Neural cell (in vitro differentiated cells): ENCODE results near the gene BAZ2A. TPM values are rescaled to one million over a fixed set of nuclear protein-coding genes. Genes with fewer than 3 reads are reported as not detected.
A peak's percentile ranks its signal among the peaks of the same experiment; 100 is the strongest.

ENCODE experiments used
- H2AFZ ChIP-seq: fragments of 200-600, 300-800 bp; sonication (generic), shearing (Covaris generic); 2 replicates; pipeline ENCODE4 v1.6.0; 2014; ENCODE audit warnings: low read depth, mild to moderate bottlenecking, antibody characterized with exemption, low read length, moderate library complexity
- H3F3A ChIP-seq: fragments of 200-600 bp; shearing (Covaris generic); 2 replicates; pipeline ENCODE4 v1.6.1; 2016; ENCODE audit warnings: mild to moderate bottlenecking, moderate library complexity, mixed read lengths, antibody characterized with exemption, low read length; ENCODE audit not compliant: insufficient read depth, poor library complexity, severe bottlenecking
- H3K27ac ChIP-seq: fragments of 200-600, 300-800 bp; sonication (generic), shearing (Covaris generic); 2 replicates; pipeline ENCODE4 v1.5.1; 2014; ENCODE audit warnings: mild to moderate bottlenecking, low read length, moderate library complexity
- H3K27me3 ChIP-seq: fragments of 300-800, 200-600 bp; sonication (generic), shearing (Covaris generic); 2 replicates; pipeline ENCODE4 v1.6.0; 2014; ENCODE audit warnings: mild to moderate bottlenecking, low read depth, low read length, moderate library complexity; ENCODE audit not compliant: insufficient read depth
- H3K36me3 ChIP-seq: fragments of 300-800, 200-600 bp; sonication (generic), shearing (Covaris generic); 2 replicates; pipeline ENCODE4 v1.5.1; 2014; ENCODE audit warnings: mild to moderate bottlenecking, antibody characterized with exemption, low read length, moderate library complexity; ENCODE audit not compliant: insufficient read depth
- H3K4me2 ChIP-seq: fragments of 300-800, 200-600 bp; sonication (generic), shearing (Covaris generic); 2 replicates; pipeline ENCODE4 v1.6.0; 2014; ENCODE audit warnings: mild to moderate bottlenecking, low read length
- H3K4me3 ChIP-seq: fragments of 300-800, 200-600 bp; sonication (generic), shearing (Covaris generic); 2 replicates; pipeline ENCODE4 v1.5.1; 2014; ENCODE audit warnings: mild to moderate bottlenecking, low read length, moderate library complexity
- H3K79me2 ChIP-seq: fragments of 200-600 bp; shearing (Covaris generic); replicated peaks from 2 replicates; pipeline ENCODE4 v1.6.0; 2014; ENCODE audit warnings: mild to moderate bottlenecking, low read length, moderate library complexity; ENCODE audit not compliant: insufficient read depth
- H3K9ac ChIP-seq: fragments of 300-800, 200-600 bp; sonication (generic), shearing (Covaris generic); 2 replicates; pipeline ENCODE4 v1.6.1; 2016; ENCODE audit warnings: mild to moderate bottlenecking, low read length, mixed read lengths
- H3K9me2 ChIP-seq: fragments of 200-600 bp; shearing (Covaris generic); 2 replicates; pipeline ENCODE4 v1.6.1; 2016; ENCODE audit warnings: mild to moderate bottlenecking, low read length, mixed read lengths; ENCODE audit not compliant: insufficient read depth
- H3K9me3 ChIP-seq: fragments of 200-600, 300-800 bp; sonication (generic), shearing (Covaris generic); 2 replicates; pipeline ENCODE4 v1.6.1; 2016; ENCODE audit warnings: mild to moderate bottlenecking, mixed run types, low read length, moderate library complexity, mixed read lengths
- H4K20me1 ChIP-seq: fragments of 200-600 bp; shearing (Covaris generic); 2 replicates; pipeline ENCODE4 v1.6.1; 2016; ENCODE audit warnings: mild to moderate bottlenecking, mixed run types; ENCODE audit not compliant: insufficient read depth
- CTCF ChIP-seq: fragments of 450-650 bp; IDR thresholded peaks from 2 replicates; pipeline ENCODE4 v1.5.1; 2014; ENCODE audit warnings: antibody characterized with exemption, mild to moderate bottlenecking, moderate library complexity; ENCODE audit not compliant: poor library complexity, severe bottlenecking
- EP300 ChIP-seq: fragments of 450-650 bp; conservative IDR thresholded peaks from 2 replicates; pipeline ENCODE4 v1.6.1; 2014; ENCODE audit warnings: antibody characterized with exemption, mild to moderate bottlenecking, moderate library complexity; ENCODE audit not compliant: poor library complexity, severe bottlenecking
- EZH2 ChIP-seq: fragments of 200-600, 300-800 bp; shearing (Covaris generic), sonication (generic); IDR thresholded peaks from 2 replicates; pipeline ENCODE4 v1.6.1; 2014; ENCODE audit warnings: antibody characterized with exemption, low read length, borderline replicate concordance, mild to moderate bottlenecking; ENCODE audit not compliant: insufficient read depth, poor library complexity, severe bottlenecking
- MXI1 ChIP-seq: fragments of 450-650 bp; conservative IDR thresholded peaks from 2 replicates; pipeline ENCODE4 v1.6.1; 2014; ENCODE audit warnings: antibody characterized with exemption, mild to moderate bottlenecking; ENCODE audit not compliant: poor library complexity, severe bottlenecking
- POLR2AphosphoS5 ChIP-seq: IDR thresholded peaks from 2 replicates; pipeline ENCODE4 v1.6.1; 2012
- RAD21 ChIP-seq: fragments of 450-650 bp; conservative IDR thresholded peaks from 2 replicates; pipeline ENCODE4 v1.6.1; 2014; ENCODE audit warnings: antibody characterized with exemption, mild to moderate bottlenecking, moderate library complexity
- REST ChIP-seq: IDR thresholded peaks from 2 replicates; pipeline ENCODE4 v1.6.1; 2012; ENCODE audit warnings: borderline replicate concordance
- SMC3 ChIP-seq: fragments of 450-650 bp; conservative IDR thresholded peaks from 2 replicates; pipeline ENCODE4 v1.6.1; 2014; ENCODE audit warnings: antibody characterized with exemption, mild to moderate bottlenecking, moderate library complexity; ENCODE audit not compliant: poor library complexity
- TAF1 ChIP-seq: IDR thresholded peaks from 2 replicates; pipeline ENCODE4 v1.6.1; 2012; ENCODE audit warnings: low read depth
- polyA plus RNA-seq: library from polyadenylated mRNA; depleted of rRNA; stranded (reverse); fragments of >200 nt; gene quantifications from 2 replicates; pipeline ENCODE4 v1.2.3, GENCODE V29; 2014

BAZ2A gene
- polyA plus RNA-seq, 1 donor from 2014 or later = 13.8 TPM

GRCh38 chr12:56634837-56635791 is 5.0 kb upstream of the BAZ2A start:
- Histone ChIP-seq H3K4me2 (peak overlapping the region; percentile 68), H4K20me1 (no peaks in the 10 kb centered on the region)

More at GRCh38 chr12:56634837-56635791, 5.0 kb upstream of the BAZ2A start:
- H3K27me3 ChIP-seq = no peaks in the 10 kb centered on the region
- no peaks in the 10 kb centered on the region for H3K36me3 ChIP-seq
- H3K9ac ChIP-seq = peak overlapping the region; percentile 77
- peak; percentile 44 for TF ChIP-seq MXI1
- TF ChIP-seq CTCF = peak; percentile 67
- no peak for TF ChIP-seq EZH2
- peak; percentile 11 for TF ChIP-seq EP300
- TF ChIP-seq RAD21 = peak; percentile 39
- peak; percentile 31 for TF ChIP-seq SMC3
- TF ChIP-seq POLR2AphosphoS5 = peak; percentile 46
- no peak for TF ChIP-seq TAF1
- TF ChIP-seq REST = no peak
- peak overlapping the region; percentile 18 for H3K27ac ChIP-seq
- H3K9me2 ChIP-seq = no peaks in the 10 kb centered on the region
- H2AFZ ChIP-seq = peak overlapping the region; percentile 45
- peaks cover 7% of the 10 kb centered on the region for H3K79me2 ChIP-seq
- H3K4me3 ChIP-seq = peak overlapping the region; percentile 71
- H3F3A ChIP-seq = peaks cover 9% of the 10 kb centered on the region
- no peaks in the 10 kb centered on the region for H3K9me3 ChIP-seq
